CD4-positive, alpha-beta T cell treated with Interleukin-21 for 1 hour (primary cell): ENCODE data around the gene NCEH1.
"Not testable (repeated sequence)": the region's sequence is repeated elsewhere in the genome, so short reads cannot be mapped to it uniquely, and the experiment has no call there.

Experiments used
- DNase-seq: peaks from one replicate; pipeline ENCODE4 v3.0.0-alpha.2; 2020

NCEH1 gene, protein sequence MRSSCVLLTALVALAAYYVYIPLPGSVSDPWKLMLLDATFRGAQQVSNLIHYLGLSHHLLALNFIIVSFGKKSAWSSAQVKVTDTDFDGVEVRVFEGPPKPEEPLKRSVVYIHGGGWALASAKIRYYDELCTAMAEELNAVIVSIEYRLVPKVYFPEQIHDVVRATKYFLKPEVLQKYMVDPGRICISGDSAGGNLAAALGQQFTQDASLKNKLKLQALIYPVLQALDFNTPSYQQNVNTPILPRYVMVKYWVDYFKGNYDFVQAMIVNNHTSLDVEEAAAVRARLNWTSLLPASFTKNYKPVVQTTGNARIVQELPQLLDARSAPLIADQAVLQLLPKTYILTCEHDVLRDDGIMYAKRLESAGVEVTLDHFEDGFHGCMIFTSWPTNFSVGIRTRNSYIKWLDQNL

GRCh38 chr3:172710664-172711453 is at the start of gene NCEH1:
Gene NCEH1 (minus strand): TSS chr3:172711067. CDS start chr3:172710984, 83 bp downstream.
- peak; percentile 79 for DNase-seq

- not testable (repeated sequence) for DNase-seq
Observed at GRCh38 chr3:172760416-172760815, 49.5 kb upstream of the NCEH1 start.

GRCh38 chr3:172753125-172753524 is 42.3 kb upstream of the NCEH1 start:
- no peak for DNase-seq

DNA sequence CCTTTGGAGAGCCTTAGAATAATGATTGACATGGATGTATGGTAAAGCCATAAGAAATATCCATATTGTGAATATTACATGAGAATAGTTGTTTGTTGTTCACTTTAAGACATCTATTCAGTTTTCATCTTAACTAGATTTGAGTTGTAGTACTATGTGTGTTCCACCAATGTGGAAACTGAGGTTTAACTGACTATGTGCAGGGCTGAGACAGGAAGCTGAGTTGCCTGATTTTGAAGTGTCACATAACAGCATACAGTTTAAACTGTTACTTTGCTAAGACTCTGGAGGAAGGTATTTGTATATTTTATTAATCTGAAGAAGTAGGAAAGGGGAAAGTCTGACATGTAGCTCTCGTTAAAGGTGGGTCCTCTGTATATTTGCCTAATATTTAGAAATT is 41.8 kb upstream of the NCEH1 start:
- DNase-seq, result peak; percentile 6

DNA sequence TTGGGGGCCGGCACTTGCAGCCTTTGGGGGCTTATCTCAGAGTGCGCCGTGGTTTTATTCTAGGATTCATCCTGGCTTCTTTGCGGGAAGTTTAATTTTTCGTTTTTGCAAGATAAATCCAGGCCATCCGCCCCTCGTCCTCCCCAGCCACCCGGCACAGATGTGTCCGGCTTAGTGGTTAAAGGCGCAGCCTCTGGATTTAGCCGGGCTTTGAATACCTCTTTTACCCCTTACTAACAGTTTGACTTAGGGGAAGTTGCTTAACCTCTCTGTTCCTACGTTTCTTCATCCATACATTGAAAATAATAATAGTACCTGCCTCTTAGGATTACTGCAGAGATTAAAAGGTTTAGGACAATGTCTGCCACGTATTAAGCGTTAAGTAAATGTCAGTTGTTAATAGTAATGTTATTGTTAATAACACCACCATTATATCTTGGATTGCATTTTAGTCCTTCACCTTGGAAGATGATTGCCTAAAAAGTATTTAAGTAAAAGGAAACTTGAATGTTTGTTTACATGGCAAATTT is 40.4 kb upstream of the NCEH1 start:
- DNase-seq, result peak; percentile 4

DNA sequence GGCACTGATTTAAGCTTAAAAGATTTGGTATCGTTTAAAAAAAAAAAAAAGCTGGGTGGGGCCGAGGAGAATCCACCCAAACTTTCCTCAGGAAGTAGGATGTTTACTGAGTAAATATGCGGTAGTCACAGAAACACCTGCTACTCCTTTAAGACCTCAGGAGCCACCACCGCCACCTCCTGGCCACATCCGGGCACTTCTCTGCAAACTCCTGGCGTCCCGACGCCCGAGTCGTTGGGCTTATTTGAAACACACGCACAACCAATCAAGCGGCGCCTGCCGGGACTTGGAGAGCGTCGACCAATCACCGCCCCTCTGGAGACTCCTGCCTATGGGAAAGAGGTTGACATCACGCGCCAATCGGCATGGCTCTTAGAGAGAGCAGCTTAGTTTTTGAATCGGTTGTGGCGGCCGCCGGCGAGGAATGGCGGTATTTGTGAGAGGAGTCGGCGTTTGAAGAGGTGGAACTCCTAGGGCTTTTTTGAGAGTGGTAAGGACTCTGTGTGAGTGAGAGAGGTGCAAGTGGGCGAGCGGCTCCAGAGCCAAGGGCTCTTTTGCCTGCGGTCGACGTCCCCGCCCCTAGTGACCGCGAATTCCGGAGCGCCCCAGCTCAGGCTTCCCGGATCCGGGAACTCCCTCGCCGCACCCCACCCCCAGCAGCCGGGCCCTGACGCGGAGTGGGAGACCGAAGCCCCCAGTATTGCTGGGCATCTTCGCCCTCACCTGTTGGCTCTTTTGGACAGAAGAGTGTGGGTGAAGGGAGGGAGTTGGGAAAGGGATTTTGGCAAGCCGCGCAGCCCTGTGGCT is 39.7 kb upstream of the NCEH1 start, which contains the start of gene ECT2:
Gene ECT2, plus strand, starts transcription at position 359 of the 807 bp plus-strand sequence. CDS start 3,805 bp downstream, outside the sequence.
- DNase-seq, result peak; percentile 98

GRCh38 chr3:172750069-172750367 is 39.2 kb upstream of the NCEH1 start:
- DNase-seq, result no peak

DNA sequence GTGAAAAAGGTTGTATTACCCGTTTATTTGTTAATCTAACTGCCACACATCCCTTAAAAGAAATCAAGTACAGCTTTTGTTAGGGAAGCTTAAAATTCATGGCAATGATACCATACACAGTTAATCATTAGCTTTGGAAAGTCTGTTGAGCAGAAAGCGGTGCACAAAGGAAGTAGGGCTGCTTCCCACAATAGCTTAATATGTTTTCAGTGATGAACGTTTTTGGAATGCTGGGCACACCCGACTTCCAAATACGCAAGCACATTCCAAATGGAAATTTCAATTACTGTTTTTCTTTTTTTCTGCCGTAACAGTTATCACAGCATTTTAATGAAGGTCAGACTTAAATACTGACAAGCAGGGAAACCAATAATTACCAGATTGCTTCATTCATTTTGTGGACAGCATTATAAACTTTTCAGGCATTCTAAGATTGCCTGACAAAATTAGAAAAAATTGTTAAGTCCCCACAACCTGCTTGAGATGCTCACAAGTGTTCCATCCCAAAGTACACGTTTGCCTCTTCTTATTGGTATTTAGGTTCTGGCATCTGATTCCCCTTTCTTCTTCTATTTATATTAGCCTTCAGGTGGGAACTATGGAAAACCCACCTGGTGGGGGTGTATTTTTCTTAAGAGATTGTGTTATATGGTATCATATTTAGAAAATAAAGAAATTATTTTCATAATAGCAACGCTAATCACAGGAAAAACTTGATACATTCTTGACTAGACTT is 38.5 kb upstream of the NCEH1 start:
- no peak for DNase-seq

DNA sequence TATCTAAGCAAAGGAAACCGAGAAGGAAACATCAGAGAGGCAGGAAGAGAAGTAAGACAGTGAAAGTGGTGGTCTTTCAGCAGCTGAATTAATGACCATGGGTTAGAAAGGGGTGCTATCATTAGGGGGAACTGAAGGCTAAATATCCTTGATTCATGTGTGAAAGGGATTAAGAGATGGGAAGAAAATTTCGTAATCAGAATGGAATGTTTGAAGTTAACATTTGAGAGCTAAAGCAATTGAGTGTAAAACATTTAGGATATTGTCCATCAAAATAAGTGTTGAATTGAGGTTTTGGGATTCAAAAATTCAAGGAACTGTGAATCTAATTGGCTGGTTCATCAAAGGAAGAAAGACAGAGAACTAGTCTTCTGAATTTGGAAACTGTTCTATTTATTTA is 35.6 kb upstream of the NCEH1 start:
- DNase-seq, result no peak

DNA sequence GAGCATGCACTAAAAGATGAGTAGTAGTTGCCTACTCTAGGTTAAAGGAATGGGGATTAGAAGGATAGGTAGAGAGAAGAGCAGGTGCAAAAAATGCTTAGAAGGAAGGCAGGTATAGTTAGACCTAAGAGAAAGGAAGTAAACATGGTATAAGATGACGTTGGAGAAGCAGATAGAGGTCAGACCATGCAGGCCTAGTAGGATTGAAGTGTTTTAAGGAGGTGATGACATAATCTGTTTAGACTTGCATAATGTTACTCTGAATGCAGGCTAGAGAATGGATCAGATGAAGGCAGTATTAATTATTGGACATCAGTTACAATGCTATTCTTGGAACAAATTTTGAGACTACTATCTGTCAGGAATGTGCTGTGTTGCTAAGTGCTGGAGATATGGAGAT is 28.6 kb upstream of the NCEH1 start:
- DNase-seq, result no peak

GRCh38 chr3:172735014-172735413 is 24.1 kb upstream of the NCEH1 start:
- no peak for DNase-seq

- DNase-seq, result no peak
Observed at GRCh38 chr3:172726380-172726779, 15.5 kb upstream of the NCEH1 start.

GRCh38 chr3:172722536-172723040 is 11.7 kb upstream of the NCEH1 start:
- DNase-seq, result not testable (repeated sequence)

DNA sequence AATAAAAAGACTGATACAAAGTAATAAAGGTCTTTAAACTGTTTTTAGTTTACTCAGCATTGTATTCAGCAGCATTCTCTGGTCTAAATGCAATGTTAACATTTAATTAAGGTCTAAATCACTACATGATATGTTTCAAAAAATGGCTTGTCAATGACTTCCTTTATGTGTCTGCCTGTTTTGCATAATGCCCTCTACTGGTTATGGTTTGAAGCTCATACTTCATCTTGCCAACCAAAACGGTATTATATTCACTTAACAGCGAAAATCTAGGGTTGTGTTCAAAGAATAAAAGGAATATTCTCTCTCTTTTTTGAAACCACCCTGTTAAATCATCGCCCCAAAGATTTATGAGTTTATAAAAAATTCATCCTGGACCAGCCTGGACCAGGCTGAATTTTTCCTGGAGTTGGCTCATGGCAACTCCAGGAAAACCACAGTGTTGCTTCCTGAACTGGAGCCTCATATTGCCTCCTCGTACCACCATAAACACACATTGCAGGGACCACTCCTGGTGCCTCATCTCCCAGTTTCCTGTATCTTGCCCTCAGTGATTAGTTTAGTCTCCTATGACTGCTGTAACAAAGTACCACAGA is 6.7 kb upstream of the NCEH1 start:
- DNase-seq, result peak; percentile 36

DNA sequence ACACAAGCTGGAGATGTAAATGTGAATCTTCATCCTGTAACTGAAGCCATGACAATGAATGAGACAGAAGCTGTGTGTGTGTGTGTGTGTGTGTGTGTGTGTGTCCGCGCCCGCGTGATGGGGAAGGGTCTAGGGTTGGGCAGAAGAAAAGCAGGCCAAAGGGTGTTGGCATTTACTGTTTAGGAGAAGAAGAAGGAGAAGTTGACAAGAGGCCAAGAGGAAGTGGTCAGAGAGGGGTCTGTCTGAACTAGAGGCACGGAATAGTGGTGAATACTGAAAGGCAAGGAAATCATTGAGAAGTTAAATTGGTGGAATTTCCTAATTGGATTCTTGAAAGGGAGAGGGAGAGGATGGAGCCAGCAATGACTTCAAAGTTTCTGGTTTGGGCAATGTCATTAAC is 5.6 kb upstream of the NCEH1 start:
- DNase-seq, result no peak

- DNase-seq, result no peak
Observed at GRCh38 chr3:172713316-172713715, 2.4 kb upstream of the NCEH1 start.

- no peak for DNase-seq
Observed at GRCh38 chr3:172711454-172711795, 558 bp upstream of the NCEH1 start.

- peak; percentile 10 for DNase-seq
Observed at GRCh38 chr3:172709774-172710663, 848 bp downstream of the NCEH1 start.

GRCh38 chr3:172708921-172709773 is 1.7 kb downstream of the NCEH1 start:
- no peak for DNase-seq

- DNase-seq, result no peak
Observed at GRCh38 chr3:172707967-172708366, 2.9 kb downstream of the NCEH1 start.
